Activated B cell treated with CpG ODN at 0.5 μM for 24 hours (primary cell): ENCODE data around the gene NR3C2. TPM values are rescaled to one million over a fixed set of nuclear protein-coding genes. Genes with fewer than 3 reads are reported as not detected.
"Not testable (repeated sequence)": the region's sequence is repeated elsewhere in the genome, so short reads cannot be mapped to it uniquely, and the experiment has no call there.

ENCODE experiments used
- ATAC-seq: fragments of 200-7000 bp; cut with Tn5 transposase; one replicate; pipeline ENCODE4 v1.10.0; 2021; ENCODE audit warnings: low read depth, mild to moderate bottlenecking, moderate library complexity
- CTCF ChIA-PET: fragments of 350-600 bp; sonication (Branson Sonifier 250); formaldehyde crosslinking; loops from one replicate; lab custom pipeline; 2021; ENCODE audit warnings: antibody characterized with exemption; lab: Charles Lee
- POLR2A ChIA-PET: fragments of 350-600 bp; sonication (Branson Sonifier 250); formaldehyde crosslinking; loops from one replicate; lab custom pipeline; 2021; ENCODE audit warnings: antibody characterized with exemption; lab: Charles Lee
- DNase-seq: peaks from one replicate; pipeline ENCODE4 v3.0.0; 2022
- H3K27ac Mint-ChIP-seq: one replicate; pipeline ENCODE4 v1.8.0; 2020; ENCODE audit warnings: mixed read lengths
- H3K27me3 Mint-ChIP-seq: one replicate; pipeline ENCODE4 v1.8.0; 2021; ENCODE audit warnings: mixed read lengths
- H3K36me3 Mint-ChIP-seq: one replicate; pipeline ENCODE4 v1.8.0; 2021; ENCODE audit warnings: low read depth, mixed read lengths
- H3K4me1 Mint-ChIP-seq: one replicate; pipeline ENCODE4 v1.8.0; 2021; ENCODE audit warnings: mixed read lengths
- H3K4me3 Mint-ChIP-seq: one replicate; pipeline ENCODE4 v1.8.0; 2020; ENCODE audit warnings: mild to moderate bottlenecking, mixed read lengths
- H3K9me3 Mint-ChIP-seq: one replicate; pipeline ENCODE4 v1.8.0; 2020; ENCODE audit warnings: mixed read lengths
- CTCF ChIP-seq: fragments of 200-600 bp; IDR thresholded peaks from one replicate; pipeline ENCODE4 v1.8.0; 2022; ENCODE audit warnings: antibody characterized with exemption, mild to moderate bottlenecking
- intact Hi-C: fragments of 100-400 bp; cut with micrococcal nuclease; formaldehyde crosslinking; loops from one replicate; pipeline ENCODE4 v1.15.1; 2024
- total RNA-seq: library from RNA; stranded (reverse); gene quantifications from 2 replicates; pipeline ENCODE4 v1.2.3, GENCODE V29; 2022

Gene NR3C2
- total RNA-seq, 1 donor from 2014 or later, result 4.5 TPM

- H3K9me3 Mint-ChIP-seq, result peaks cover 1% of the 10 kb centered on the region
- H3K4me3 Mint-ChIP-seq, result no peak overlapping the region
- ChIA-PET POLR2A (no interaction called here), CTCF (no interaction called here)
- intact Hi-C loops, result no loop called here
- TF ChIP-seq CTCF, result no peak
- H3K4me1 Mint-ChIP-seq, result no peaks in the 10 kb centered on the region
- peaks cover 23% of the 10 kb centered on the region for H3K36me3 Mint-ChIP-seq
- H3K27ac Mint-ChIP-seq, result no peak overlapping the region
- DNase-seq (no peak), ATAC-seq (no peak)
- no peaks in the 10 kb centered on the region for H3K27me3 Mint-ChIP-seq
Measured at GRCh38 chr4:148141501-148141900, 300.7 kb downstream of the NR3C2 start.

GRCh38 chr4:148126825-148127224, 315.4 kb downstream of the NR3C2 start:
- intact Hi-C loops, result no loop called here
- ATAC-seq, result no peak
- Mint-ChIP-seq H3K27ac (no peak overlapping the region), H3K9me3 (peaks cover 20% of the 10 kb centered on the region), H3K27me3 (no peaks in the 10 kb centered on the region), H3K4me3 (no peak overlapping the region), H3K4me1 (no peaks in the 10 kb centered on the region), H3K36me3 (peaks cover 19% of the 10 kb centered on the region)
- ChIA-PET POLR2A (no interaction called here), CTCF (no interaction called here)
- TF ChIP-seq CTCF, result no peak
- DNase-seq, result no peak

DNA sequence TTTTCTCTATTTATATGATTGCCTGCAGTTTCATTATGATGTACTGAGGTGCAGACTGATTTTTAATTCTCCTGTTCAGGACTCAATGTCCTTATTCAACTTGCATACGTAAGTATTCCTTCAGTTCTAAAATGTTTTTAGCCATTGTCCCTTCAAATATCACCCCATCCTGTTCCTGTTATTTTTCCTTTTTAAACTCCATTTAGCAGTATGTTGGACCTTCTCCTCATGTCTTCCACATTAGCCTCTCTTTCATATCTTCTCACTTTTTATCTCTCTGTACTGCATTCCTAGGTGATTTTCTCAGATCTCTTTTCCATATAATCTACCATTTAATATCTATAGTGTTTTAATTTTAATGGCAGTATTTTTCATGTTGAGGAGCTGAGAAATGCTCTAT, 317.7 kb downstream of the NR3C2 start:
- Mint-ChIP-seq H3K36me3 (peaks cover 28% of the 10 kb centered on the region), H3K4me3 (no peak overlapping the region), H3K9me3 (peaks cover 20% of the 10 kb centered on the region), H3K27me3 (no peaks in the 10 kb centered on the region), H3K27ac (no peak overlapping the region), H3K4me1 (no peaks in the 10 kb centered on the region)
- TF ChIP-seq CTCF, result no peak
- intact Hi-C loops, result no loop called here
- POLR2A ChIA-PET, result no interaction called here
- DNase-seq, result no peak
- CTCF ChIA-PET, result no interaction called here
- ATAC-seq, result no peak

DNA sequence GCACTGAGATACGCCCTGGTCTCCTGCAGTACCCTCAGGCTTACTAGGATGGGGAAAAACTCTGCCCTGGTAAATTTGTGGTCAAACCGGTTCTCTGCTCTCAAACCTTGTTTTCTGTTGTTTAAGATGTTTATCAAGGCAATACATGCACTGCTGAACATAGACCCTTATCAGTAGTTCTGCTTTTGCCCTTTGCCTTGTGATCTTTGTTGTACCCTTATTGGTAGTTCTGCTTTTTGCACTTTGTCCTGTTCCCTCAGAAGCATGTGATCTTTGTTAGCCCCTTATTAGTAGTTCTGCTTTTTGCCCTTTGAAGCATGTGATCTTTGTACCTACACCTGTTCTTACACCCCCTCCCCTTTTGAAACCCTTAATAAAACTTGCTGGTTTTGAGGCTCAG, 319.1 kb downstream of the NR3C2 start:
- peaks cover 36% of the 10 kb centered on the region for H3K36me3 Mint-ChIP-seq
- H3K27me3 Mint-ChIP-seq, CTCF ChIA-PET, POLR2A ChIA-PET, intact Hi-C loops, ATAC-seq, H3K4me3 Mint-ChIP-seq, H3K4me1 Mint-ChIP-seq, DNase-seq, H3K27ac Mint-ChIP-seq: not testable (repeated sequence)
- H3K9me3 Mint-ChIP-seq, result peaks cover 20% of the 10 kb centered on the region

- no peak overlapping the region for H3K4me3 Mint-ChIP-seq
- TF ChIP-seq CTCF, result no peak
- intact Hi-C loops, result no loop called here
- ChIA-PET CTCF (no interaction called here), POLR2A (no interaction called here)
- no peaks in the 10 kb centered on the region for H3K27me3 Mint-ChIP-seq
- H3K4me1 Mint-ChIP-seq, result no peaks in the 10 kb centered on the region
- ATAC-seq (no peak), DNase-seq (no peak)
- no peak overlapping the region for H3K27ac Mint-ChIP-seq
- H3K9me3 Mint-ChIP-seq, result peaks cover 16% of the 10 kb centered on the region
- H3K36me3 Mint-ChIP-seq, result peaks cover 41% of the 10 kb centered on the region
Measured at GRCh38 chr4:148120216-148120615, 322.0 kb downstream of the NR3C2 start.

DNA sequence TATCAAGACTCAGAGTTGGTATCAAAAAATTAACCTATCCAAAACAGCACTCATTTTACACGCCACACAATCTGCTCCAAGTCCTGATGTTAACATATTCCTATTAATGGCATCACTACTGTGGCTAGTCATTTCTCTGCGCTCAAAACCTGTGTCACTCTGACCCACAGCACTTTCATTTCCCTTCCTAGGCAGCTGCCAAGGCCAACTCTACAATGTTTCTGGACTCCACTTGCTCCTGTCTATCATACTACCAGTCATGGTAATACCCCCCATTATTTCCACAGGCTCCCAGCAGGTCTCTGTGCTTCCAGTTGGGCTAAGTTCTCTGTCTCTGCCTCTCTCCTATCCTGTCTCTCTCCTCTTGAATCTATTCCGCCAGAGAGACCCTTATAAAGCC, 323.6 kb downstream of the NR3C2 start:
- Mint-ChIP-seq H3K27me3 (no peaks in the 10 kb centered on the region), H3K36me3 (peaks cover 44% of the 10 kb centered on the region), H3K4me3 (no peak overlapping the region), H3K4me1 (no peaks in the 10 kb centered on the region), H3K27ac (no peak overlapping the region), H3K9me3 (peaks cover 7% of the 10 kb centered on the region)
- ATAC-seq, result no peak
- intact Hi-C loops, result no loop called here
- ChIA-PET POLR2A (no interaction called here), CTCF (no interaction called here)
- no peak for DNase-seq
- TF ChIP-seq CTCF, result no peak
